GM23338 (cell line): ENCODE measurements around the gene CMSS1. TPM values are rescaled to one million over a fixed set of nuclear protein-coding genes. Genes with fewer than 3 reads are reported as not detected.

Experiments
- ATAC-seq: fragments of 200-7000 bp; cut with Tn5 transposase; 3 replicates; pipeline ENCODE4 v1.9.1; 2020
- DNase-seq: peaks from one replicate; pipeline ENCODE4 v3.0.0-alpha.2; 2015; ENCODE audit warnings: low spot score
- H2AFZ ChIP-seq: fragments of 200-600 bp; sonication (generic); 2 replicates; pipeline ENCODE4 v1.8.0; 2016; ENCODE audit warnings: antibody characterized with exemption, mild to moderate bottlenecking, moderate library complexity
- H3F3A ChIP-seq: fragments of 200-600 bp; sonication (generic); replicated peaks from 2 replicates; pipeline ENCODE4 v1.8.0; 2017; ENCODE audit warnings: antibody characterized with exemption, mixed run types, low read depth
- H3K27ac ChIP-seq: fragments of 200-600 bp; sonication (generic); 2 replicates; pipeline ENCODE4 v1.6.1; 2016; ENCODE audit warnings: low read depth
- H3K27me3 ChIP-seq: fragments of 200-600 bp; sonication (generic); 2 replicates; pipeline ENCODE4 v1.8.0; 2016; ENCODE audit warnings: mild to moderate bottlenecking, mixed run types, moderate library complexity; ENCODE audit not compliant: insufficient read depth
- H3K36me3 ChIP-seq: fragments of 200-600 bp; sonication (generic); 2 replicates; pipeline ENCODE4 v1.8.0; 2016; ENCODE audit warnings: mild to moderate bottlenecking; ENCODE audit not compliant: insufficient read depth
- H3K4me1 ChIP-seq: fragments of 200-600 bp; sonication (generic); 2 replicates; pipeline ENCODE4 v1.8.0; 2016; ENCODE audit warnings: mild to moderate bottlenecking, moderate library complexity; ENCODE audit not compliant: insufficient read depth
- H3K4me2 ChIP-seq: fragments of 200-600 bp; sonication (generic); 2 replicates; pipeline ENCODE4 v1.7.1; 2017; ENCODE audit warnings: mixed run types
- H3K4me3 ChIP-seq: fragments of 200-600 bp; sonication (generic); 2 replicates; pipeline ENCODE4 v1.6.1; 2016; ENCODE audit warnings: mixed run types
- H3K79me2 ChIP-seq: fragments of 200-600 bp; sonication (generic); replicated peaks from 2 replicates; pipeline ENCODE4 v1.8.0; 2017; ENCODE audit warnings: mild to moderate bottlenecking; ENCODE audit not compliant: insufficient read depth
- H3K9me2 ChIP-seq: fragments of 200-600 bp; sonication (generic); 2 replicates; pipeline ENCODE4 v1.8.0; 2017; ENCODE audit not compliant: insufficient read depth
- H4K20me1 ChIP-seq: fragments of 200-600 bp; sonication (generic); replicated peaks from 2 replicates; pipeline ENCODE4 v1.8.0; 2017; ENCODE audit warnings: mild to moderate bottlenecking; ENCODE audit not compliant: insufficient read depth
- H3K27ac Mint-ChIP-seq: 2 replicates; pipeline ENCODE4 v1.8.0; 2020; ENCODE audit warnings: inconsistent platforms, mild to moderate bottlenecking, moderate library complexity, mixed read lengths
- H3K27me3 Mint-ChIP-seq: 3 replicates; pipeline ENCODE4 v1.8.0; 2022; ENCODE audit warnings: low read depth, mild to moderate bottlenecking, moderate library complexity, mixed read lengths, inconsistent platforms; ENCODE audit not compliant: insufficient read depth, poor library complexity
- H3K36me3 Mint-ChIP-seq: 3 replicates; pipeline ENCODE4 v1.8.0; 2021; ENCODE audit warnings: low read depth, mild to moderate bottlenecking, inconsistent platforms, moderate library complexity, mixed read lengths
- H3K4me1 Mint-ChIP-seq: 3 replicates; pipeline ENCODE4 v1.8.0; 2020; ENCODE audit warnings: mild to moderate bottlenecking, inconsistent platforms, mixed read lengths
- H3K4me3 Mint-ChIP-seq: 3 replicates; pipeline ENCODE4 v1.8.0; 2021; ENCODE audit warnings: moderate library complexity, mild to moderate bottlenecking, inconsistent platforms, mixed read lengths
- H3K9me3 Mint-ChIP-seq: 3 replicates; pipeline ENCODE4 v1.8.0; 2020; ENCODE audit warnings: moderate library complexity, mild to moderate bottlenecking, inconsistent platforms, mixed read lengths
- CREB1 ChIP-seq: fragments of 250-450 bp; sonication (Bioruptor Pico); IDR thresholded peaks from 2 replicates; pipeline ENCODE4 v1.5.0; 2020; ENCODE audit warnings: low read depth, mild to moderate bottlenecking, moderate library complexity
- ETS1 ChIP-seq: IDR thresholded peaks from 2 replicates; pipeline ENCODE4 v1.6.1; 2016; ENCODE audit warnings: antibody characterized with exemption
- EZH2 ChIP-seq: fragments of 200-600 bp; sonication (generic); IDR thresholded peaks from one replicate; pipeline ENCODE4 v1.8.0; 2017; ENCODE audit warnings: antibody characterized with exemption, mild to moderate bottlenecking, low read depth; ENCODE audit not compliant: unreplicated experiment
- EZH2phosphoT487 ChIP-seq: fragments of 200-600 bp; sonication (generic); IDR thresholded peaks from one replicate; pipeline ENCODE4 v1.8.1; 2018; ENCODE audit warnings: antibody characterized with exemption; ENCODE audit not compliant: unreplicated experiment
- POLR2AphosphoS5 ChIP-seq: IDR thresholded peaks from 2 replicates; pipeline ENCODE4 v1.6.1; 2016; ENCODE audit warnings: antibody characterized with exemption, low read depth
- REST ChIP-seq: IDR thresholded peaks from one replicate; pipeline ENCODE4 v1.6.1; 2018; ENCODE audit warnings: antibody characterized with exemption; ENCODE audit not compliant: unreplicated experiment
- ZNF114 ChIP-seq: fragments of 250-450 bp; sonication (Bioruptor Pico); IDR thresholded peaks from 2 replicates; pipeline ENCODE4 v1.5.0; 2020; ENCODE audit warnings: mild to moderate bottlenecking, moderate library complexity
- ZNF331 ChIP-seq: fragments of 250-450 bp; sonication (Bioruptor Pico); IDR thresholded peaks from 2 replicates; pipeline ENCODE4 v1.5.0; 2020; ENCODE audit warnings: low read depth, mild to moderate bottlenecking, moderate library complexity
- ZNF462 ChIP-seq: fragments of 250-450 bp; sonication (Bioruptor Pico); IDR thresholded peaks from 2 replicates; pipeline ENCODE4 v1.5.0; 2020; ENCODE audit warnings: mild to moderate bottlenecking, moderate library complexity
- polyA plus RNA-seq: library from polyadenylated mRNA; unstranded; fragments of >200 nt; fragmentation: Nextera tagmentation; extraction: Ambion mirVana; gene quantifications from 2 replicates; pipeline ENCODE4 v1.2.1, GENCODE V29; 2016
- total RNA-seq: library from RNA; depleted of rRNA; stranded (reverse); fragments of >200 nt; shearing (Covaris generic); gene quantifications from 2 replicates; pipeline ENCODE4 v1.2.3, GENCODE V29; 2014

The CMSS1 gene
- total and polyA plus RNA-seq, 2 experiments from 2014 or later, result 39.4 to 187 TPM

GRCh38 chr3:99883693-99884092, 66.0 kb downstream of the CMSS1 start:
- H3K79me2 ChIP-seq, result no peaks in the 10 kb centered on the region; the same call in 1 of the 2 replicates
- Mint-ChIP-seq H3K4me3 (no peak overlapping the region), H3K27me3 (peaks cover 7% of the 10 kb centered on the region), H3K4me1 (peaks cover 16% of the 10 kb centered on the region), H3K27ac (no peak overlapping the region), H3K36me3 (peaks cover 2% of the 10 kb centered on the region; the same call in 1 of the 3 replicates), H3K9me3 (no peaks in the 10 kb centered on the region)
- H4K20me1 ChIP-seq, result peaks cover 1% of the 10 kb centered on the region
- no peaks in the 10 kb centered on the region for H3K36me3 ChIP-seq
- H3K27me3 ChIP-seq, result peaks cover 17% of the 10 kb centered on the region
- TF ChIP-seq ETS1 (no peak), ZNF462 (CRISPR knock-in tag) (no peak), POLR2AphosphoS5 (no peak), ZNF114 (CRISPR knock-in tag) (no peak), REST (no peak), ZNF331 (CRISPR knock-in tag) (no peak), EZH2 (no peak), EZH2phosphoT487 (no peak), CREB1 (CRISPR knock-in tag) (no peak)
- H3K4me2 ChIP-seq, result no peak overlapping the region
- DNase-seq, result no peak
- no peak for ATAC-seq
- no peaks in the 10 kb centered on the region for H3K9me2 ChIP-seq
- H2AFZ ChIP-seq, result no peak overlapping the region
- no peaks in the 10 kb centered on the region for H3F3A ChIP-seq
- H3K4me3 ChIP-seq, result no peak overlapping the region
- no peak overlapping the region for H3K27ac ChIP-seq
- peaks cover 12% of the 10 kb centered on the region for H3K4me1 ChIP-seq
